ENCODE data around the gene L3MBTL4. TPM values are rescaled to one million over a fixed set of nuclear protein-coding genes. Genes with fewer than 3 reads are reported as not detected.

The L3MBTL4 gene
- total RNA-seq, 1 experiment from 2014 or later: not detected

DNA sequence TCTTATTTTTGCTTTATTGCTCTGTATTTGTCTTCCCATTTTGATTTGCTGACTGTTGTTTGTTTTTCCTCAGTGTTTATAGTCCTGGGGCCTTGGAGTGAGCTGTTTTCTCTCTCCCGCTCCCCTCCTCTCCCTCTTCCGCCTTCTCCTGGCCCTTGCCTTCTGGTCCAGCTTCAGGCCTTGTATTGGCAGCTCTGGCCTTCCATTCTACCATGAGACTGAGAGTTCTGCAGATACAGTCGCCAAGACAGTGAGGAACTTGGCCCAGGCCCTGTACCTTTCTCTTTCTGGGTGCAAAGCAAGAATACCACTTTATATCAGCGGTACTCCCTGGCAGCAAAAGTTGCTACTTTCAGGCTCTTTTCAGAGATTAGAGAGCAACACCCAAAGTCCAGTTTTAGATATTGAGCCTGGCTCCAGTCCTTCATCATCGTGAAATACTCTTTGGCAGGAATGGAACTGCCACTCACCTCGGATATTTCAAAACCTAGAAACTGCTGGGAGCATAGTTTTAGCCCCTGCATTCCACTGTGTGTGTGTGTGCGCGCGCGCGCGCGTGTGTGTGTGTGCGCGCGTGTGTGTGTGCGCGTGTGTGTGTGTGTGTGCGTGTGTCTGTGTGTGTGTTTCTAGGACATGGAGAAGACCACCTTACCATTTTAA, 17.1 kb upstream of the L3MBTL4 start:
- POLR2A ChIA-PET (ENCODE audit: unreplicated experiment): no interaction called here
- Histone ChIP-seq H3K9me2 (ENCODE audit: insufficient read depth) (no peaks in the 10 kb centered on the region), H3K4me2 (no peak overlapping the region)

GRCh38 chr18:6428851-6429395, 14.2 kb upstream of the L3MBTL4 start:
- Histone ChIP-seq H2AFZ (no peak overlapping the region), H3K4me1 (replicated peaks; ENCODE audit: insufficient read depth) (no peaks in the 10 kb centered on the region), H3K9me3 (ENCODE audit: insufficient read depth, low read depth) (no peaks in the 10 kb centered on the region), H3K27ac (no peak overlapping the region), H3F3A (ENCODE audit: insufficient read depth, low read depth) (no peaks in the 10 kb centered on the region), H3K36me3 (ENCODE audit: low read depth) (no peaks in the 10 kb centered on the region), H4K20me1 (ENCODE audit: insufficient read depth) (no peaks in the 10 kb centered on the region), H3K79me2 (ENCODE audit: low read depth) (no peaks in the 10 kb centered on the region), H3K4me3 (no peak overlapping the region), H3K4me2 (no peak overlapping the region), H3K9me2 (ENCODE audit: insufficient read depth) (no peaks in the 10 kb centered on the region), H3K27me3 (ENCODE audit: insufficient read depth, low read depth) (peaks cover 10% of the 10 kb centered on the region; the same call in 1 of the 2 replicates)
- POLR2A ChIA-PET (ENCODE audit: unreplicated experiment): no interaction called here
- intact Hi-C loops (cut with micrococcal nuclease; ENCODE audit: unreplicated experiment): no loop called here
- TF ChIP-seq EZH2 (IDR thresholded peaks at IDR 0.05; ENCODE audit: low read depth): no peak
- TF ChIP-seq, protein P1, sequence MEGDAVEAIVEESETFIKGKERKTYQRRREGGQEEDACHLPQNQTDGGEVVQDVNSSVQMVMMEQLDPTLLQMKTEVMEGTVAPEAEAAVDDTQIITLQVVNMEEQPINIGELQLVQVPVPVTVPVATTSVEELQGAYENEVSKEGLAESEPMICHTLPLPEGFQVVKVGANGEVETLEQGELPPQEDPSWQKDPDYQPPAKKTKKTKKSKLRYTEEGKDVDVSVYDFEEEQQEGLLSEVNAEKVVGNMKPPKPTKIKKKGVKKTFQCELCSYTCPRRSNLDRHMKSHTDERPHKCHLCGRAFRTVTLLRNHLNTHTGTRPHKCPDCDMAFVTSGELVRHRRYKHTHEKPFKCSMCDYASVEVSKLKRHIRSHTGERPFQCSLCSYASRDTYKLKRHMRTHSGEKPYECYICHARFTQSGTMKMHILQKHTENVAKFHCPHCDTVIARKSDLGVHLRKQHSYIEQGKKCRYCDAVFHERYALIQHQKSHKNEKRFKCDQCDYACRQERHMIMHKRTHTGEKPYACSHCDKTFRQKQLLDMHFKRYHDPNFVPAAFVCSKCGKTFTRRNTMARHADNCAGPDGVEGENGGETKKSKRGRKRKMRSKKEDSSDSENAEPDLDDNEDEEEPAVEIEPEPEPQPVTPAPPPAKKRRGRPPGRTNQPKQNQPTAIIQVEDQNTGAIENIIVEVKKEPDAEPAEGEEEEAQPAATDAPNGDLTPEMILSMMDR (conservative IDR thresholded peaks at IDR 0.05): no peak
- BruUV-seq (replicated peaks): no TSS peak
- CTCF ChIA-PET: no interaction called here
- DNase-seq: no peak

More for the DNA sequence above, 17.1 kb upstream of the L3MBTL4 start:
- CTCF ChIA-PET: no interaction called here
- H3K27ac ChIP-seq: no peak overlapping the region
- H3K4me1 ChIP-seq (replicated peaks; ENCODE audit: insufficient read depth): no peaks in the 10 kb centered on the region
- no TSS peak for BruUV-seq (replicated peaks)
- TF ChIP-seq, protein P1 (conservative IDR thresholded peaks at IDR 0.05): no peak
- no peak for TF ChIP-seq EZH2 (IDR thresholded peaks at IDR 0.05; ENCODE audit: low read depth)
- no peaks in the 10 kb centered on the region for H3K79me2 ChIP-seq (ENCODE audit: low read depth)
- H3K27me3 ChIP-seq (ENCODE audit: insufficient read depth, low read depth): peaks cover 15% of the 10 kb centered on the region; the same call in 1 of the 2 replicates
- no peaks in the 10 kb centered on the region for H3F3A ChIP-seq (ENCODE audit: insufficient read depth, low read depth)
- no peak overlapping the region for H2AFZ ChIP-seq
- H3K36me3 ChIP-seq (ENCODE audit: low read depth): no peaks in the 10 kb centered on the region
- no peaks in the 10 kb centered on the region for H3K9me3 ChIP-seq (ENCODE audit: insufficient read depth, low read depth)
- no peak for DNase-seq
- intact Hi-C loops (cut with micrococcal nuclease; ENCODE audit: unreplicated experiment): no loop called here
- H3K4me3 ChIP-seq: no peak overlapping the region
- H4K20me1 ChIP-seq (ENCODE audit: insufficient read depth): no peaks in the 10 kb centered on the region

- Histone ChIP-seq H4K20me1 (ENCODE audit: insufficient read depth) (no peaks in the 10 kb centered on the region), H3K9me2 (ENCODE audit: insufficient read depth) (no peaks in the 10 kb centered on the region), H3K4me1 (replicated peaks; ENCODE audit: insufficient read depth) (no peaks in the 10 kb centered on the region), H2AFZ (no peak overlapping the region), H3K4me2 (no peak overlapping the region), H3K27ac (no peak overlapping the region), H3K4me3 (no peak overlapping the region), H3F3A (ENCODE audit: insufficient read depth, low read depth) (no peaks in the 10 kb centered on the region), H3K27me3 (ENCODE audit: insufficient read depth, low read depth) (peaks cover 6% of the 10 kb centered on the region; the same call in 1 of the 2 replicates), H3K79me2 (ENCODE audit: low read depth) (no peaks in the 10 kb centered on the region), H3K9me3 (ENCODE audit: insufficient read depth, low read depth) (no peaks in the 10 kb centered on the region), H3K36me3 (ENCODE audit: low read depth) (no peaks in the 10 kb centered on the region)
- POLR2A ChIA-PET (ENCODE audit: unreplicated experiment): no interaction called here
- BruUV-seq (replicated peaks): no TSS peak
- intact Hi-C loops (cut with micrococcal nuclease; ENCODE audit: unreplicated experiment): no loop called here
- no peak for TF ChIP-seq EZH2 (IDR thresholded peaks at IDR 0.05; ENCODE audit: low read depth)
- TF ChIP-seq, protein P1 (conservative IDR thresholded peaks at IDR 0.05): no peak
- DNase-seq: no peak
- CTCF ChIA-PET: no interaction called here
These were observed 12.6 kb upstream of the L3MBTL4 start for GRCh38 chr18:6427286-6427685.
